ENCODE results near the gene TNIP2.

Gene TNIP2

DNA sequence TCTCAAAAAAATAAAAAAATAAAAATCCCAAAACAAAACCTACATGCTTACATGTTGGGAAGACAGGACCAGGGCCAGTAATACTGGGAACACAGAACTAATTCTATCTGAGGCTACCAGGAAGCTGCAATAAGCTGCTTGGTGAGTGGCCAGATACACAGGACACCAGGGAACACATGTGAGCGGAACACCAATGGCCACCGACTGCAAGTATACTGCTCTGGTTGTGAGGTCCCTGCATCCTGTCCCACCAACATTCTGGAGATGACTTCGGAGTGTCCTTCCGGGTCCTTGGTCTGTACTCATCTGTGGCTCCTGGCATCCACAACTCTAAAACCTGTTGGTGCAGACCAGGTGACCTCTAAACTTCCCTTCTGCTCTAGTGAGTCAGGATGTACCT is 2.7 kb downstream of the TNIP2 start:
- Histone ChIP-seq H3K27ac (no peak overlapping the region), H3K9me3 (ENCODE audit: severe bottlenecking) (no peaks in the 10 kb centered on the region), H3K36me3 (peaks cover 21% of the 10 kb centered on the region), H3K4me3 (ENCODE audit: low read depth, low read length) (no peak overlapping the region), H3K27me3 (ENCODE audit: insufficient read depth, low read depth, severe bottlenecking) (no peaks in the 10 kb centered on the region)
- no peak for DNase-seq
- TF ChIP-seq CTCF (IDR thresholded peaks at IDR 0.05; ENCODE audit: low read depth, low read length) = no peak

GRCh38 chr4:2750719-2751605 is 5.2 kb downstream of the TNIP2 start:
- Histone ChIP-seq H3K9me3 (ENCODE audit: severe bottlenecking) (no peaks in the 10 kb centered on the region), H3K4me3 (ENCODE audit: low read depth, low read length) (no peak overlapping the region), H3K27me3 (ENCODE audit: insufficient read depth, low read depth, severe bottlenecking) (no peaks in the 10 kb centered on the region), H3K36me3 (peaks cover 40% of the 10 kb centered on the region), H3K27ac (no peak overlapping the region)
- DNase-seq = no peak
- no peak for TF ChIP-seq CTCF (IDR thresholded peaks at IDR 0.05; ENCODE audit: low read depth, low read length)

DNA sequence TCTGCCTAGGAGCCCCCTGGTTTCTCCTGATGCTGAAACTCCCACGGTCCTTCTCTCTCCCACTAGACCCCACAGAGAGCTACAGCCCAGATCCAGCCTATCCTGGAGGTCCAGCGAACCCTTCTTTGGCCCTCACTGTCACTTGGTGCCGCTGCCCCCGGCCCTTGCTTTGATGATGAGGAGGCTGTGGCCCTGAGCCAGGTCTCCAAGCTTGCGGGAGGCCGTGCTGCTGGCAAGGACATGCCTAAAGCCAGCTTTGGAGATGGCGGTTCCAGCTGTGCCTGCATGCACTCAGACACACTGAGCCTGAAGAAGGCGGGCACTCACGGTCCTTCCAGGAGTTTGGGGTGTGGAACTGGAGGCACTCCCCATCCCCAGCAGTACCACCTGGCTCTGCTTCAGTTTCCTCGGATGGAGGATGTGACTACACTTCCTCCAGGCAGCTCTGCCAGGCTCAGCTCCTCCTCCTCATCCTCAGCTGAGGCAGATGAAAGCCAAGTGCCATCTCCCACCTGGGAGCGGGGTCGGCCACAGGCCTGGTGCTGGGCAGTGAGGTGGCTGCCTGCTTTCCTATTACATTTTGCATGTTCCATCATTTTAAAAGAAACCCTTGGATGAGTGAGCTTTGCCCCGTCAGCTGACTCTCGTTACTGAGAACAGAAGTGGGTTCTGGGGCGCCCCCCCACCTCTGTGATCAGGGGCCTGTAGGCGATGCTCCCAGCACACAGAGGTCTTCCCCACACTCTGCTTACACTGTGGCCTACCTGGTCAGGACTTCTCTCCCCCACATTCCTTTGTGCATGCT is 9.0 kb downstream of the TNIP2 start:
- H3K36me3 ChIP-seq = peaks cover 58% of the 10 kb centered on the region
- no peak overlapping the region for H3K27ac ChIP-seq
- DNase-seq = no peak
- H3K4me3 ChIP-seq (ENCODE audit: low read depth, low read length) = no peak overlapping the region
- no peaks in the 10 kb centered on the region for H3K27me3 ChIP-seq (ENCODE audit: insufficient read depth, low read depth, severe bottlenecking)
- no peak for TF ChIP-seq CTCF (IDR thresholded peaks at IDR 0.05; ENCODE audit: low read depth, low read length)
- no peaks in the 10 kb centered on the region for H3K9me3 ChIP-seq (ENCODE audit: severe bottlenecking)

DNA sequence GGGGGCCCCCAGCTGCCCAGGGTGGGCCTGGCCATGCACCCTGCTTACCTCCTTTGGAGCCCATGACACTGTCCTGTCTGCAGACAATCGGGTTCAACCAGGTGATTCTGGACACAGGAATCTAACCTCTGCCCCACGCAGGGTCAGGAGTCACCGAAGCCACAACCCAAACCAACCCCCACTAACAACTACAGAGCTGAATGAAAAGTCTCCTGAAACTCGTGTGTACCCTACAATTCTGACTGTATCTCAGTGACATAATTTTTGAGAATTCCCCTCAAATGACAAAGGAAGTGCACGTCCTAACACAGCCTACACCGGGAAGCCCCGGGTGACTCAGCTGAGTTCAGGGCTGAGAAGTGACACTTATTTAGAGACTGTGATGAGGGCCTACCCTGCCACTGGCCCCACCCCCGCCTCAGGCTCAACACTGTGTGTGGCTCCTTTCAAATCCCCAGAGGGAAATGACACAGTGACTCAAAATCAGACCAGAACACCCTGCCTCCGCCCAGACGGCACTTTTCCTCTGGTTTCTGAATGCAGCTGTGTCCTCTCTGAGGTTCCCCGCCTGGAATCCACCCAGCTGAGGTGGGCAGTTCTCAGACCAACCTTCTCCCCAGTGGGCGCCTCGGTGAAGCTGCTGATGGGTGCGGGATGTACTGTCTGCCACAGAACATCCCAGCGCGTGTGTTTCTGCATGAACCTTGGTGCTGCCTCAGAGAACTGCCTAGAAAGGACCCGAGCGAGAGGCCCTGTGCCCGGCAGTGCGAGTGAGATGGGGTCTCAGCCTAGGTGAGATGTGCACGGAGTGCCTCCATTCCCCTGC is 9.9 kb downstream of the TNIP2 start:
- peaks cover 57% of the 10 kb centered on the region for H3K36me3 ChIP-seq
- no peak overlapping the region for H3K4me3 ChIP-seq (ENCODE audit: low read depth, low read length)
- H3K27ac ChIP-seq = no peak overlapping the region
- no peaks in the 10 kb centered on the region for H3K27me3 ChIP-seq (ENCODE audit: insufficient read depth, low read depth, severe bottlenecking)
- no peak for DNase-seq
- no peaks in the 10 kb centered on the region for H3K9me3 ChIP-seq (ENCODE audit: severe bottlenecking)
- TF ChIP-seq CTCF (IDR thresholded peaks at IDR 0.05; ENCODE audit: low read depth, low read length) = no peak

DNA sequence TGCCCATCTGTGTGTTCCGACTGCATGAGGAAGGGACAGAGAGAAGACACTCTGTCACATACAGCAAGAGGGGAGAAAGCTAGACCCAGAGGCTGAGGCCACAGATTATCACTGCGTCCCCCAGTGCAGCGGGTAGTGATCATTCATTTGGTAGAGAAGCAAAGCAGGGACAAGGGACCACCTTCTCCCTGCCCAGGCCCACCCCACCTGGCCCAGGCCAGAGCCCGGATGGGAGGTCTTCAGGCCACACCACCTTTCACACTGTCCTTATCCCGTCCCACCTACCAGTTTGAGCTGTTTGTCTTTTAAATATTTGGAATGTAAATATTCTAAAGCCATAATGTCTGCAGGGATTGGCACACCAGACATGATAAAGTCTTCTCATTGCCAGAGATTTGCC is 10.6 kb downstream of the TNIP2 start:
- Histone ChIP-seq H3K9me3 (ENCODE audit: severe bottlenecking) (no peaks in the 10 kb centered on the region), H3K4me3 (ENCODE audit: low read depth, low read length) (no peak overlapping the region), H3K36me3 (peaks cover 57% of the 10 kb centered on the region), H3K27me3 (ENCODE audit: insufficient read depth, low read depth, severe bottlenecking) (no peaks in the 10 kb centered on the region), H3K27ac (no peak overlapping the region)
- no peak for TF ChIP-seq CTCF (IDR thresholded peaks at IDR 0.05; ENCODE audit: low read depth, low read length)
- DNase-seq = no peak
